HCT116 (cell line): Measurements from ENCODE around the gene ANKRD63.

Source experiments
- CEBPB ChIP-seq: IDR thresholded peaks from 2 replicates; pipeline ENCODE4 v1.6.1; 2012; ENCODE audit warnings: low read depth
- FOSL1 ChIP-seq: IDR thresholded peaks from 2 replicates; pipeline ENCODE4 v1.6.1; 2012; ENCODE audit warnings: low read depth
- POLR2A ChIP-seq: IDR thresholded peaks from 2 replicates; pipeline ENCODE4 v1.7.0; 2011; ENCODE audit warnings: borderline replicate concordance; ENCODE audit not compliant: insufficient read depth, insufficient read length; ENCODE audit errors: extremely low read depth
- POLR2AphosphoS5 ChIP-seq: IDR thresholded peaks from 2 replicates; pipeline ENCODE4 v1.6.1; 2011; ENCODE audit warnings: mild to moderate bottlenecking, low read depth, low read length, moderate library complexity
- SP1 ChIP-seq: IDR thresholded peaks from 2 replicates; pipeline ENCODE4 v1.6.1; 2012; ENCODE audit warnings: low read depth
- YY1 ChIP-seq: IDR thresholded peaks from 2 replicates; pipeline ENCODE4 v1.6.1; 2011; ENCODE audit warnings: low read length, low read depth, moderate library complexity, mild to moderate bottlenecking; ENCODE audit not compliant: insufficient replicate concordance; ENCODE audit errors: extremely low read depth
- TF ChIP-seq, protein P1 (sequence below): IDR thresholded peaks from 2 replicates; pipeline ENCODE4 v1.6.1; 2012; ENCODE audit warnings: low read depth
- TF ChIP-seq, protein P2 (sequence below), 3 experiments: fragments of 200-600 bp in 1 of 3; sonication (generic) in 1 of 3; IDR thresholded peaks in 2 of 3; conservative IDR thresholded peaks in 1 of 3; 2 replicates each; pipeline ENCODE4 v1.5.1; 2012 to 2017; ENCODE audit warnings: low read depth in 2 of 3, low read length in 2 of 3, antibody characterized with exemption in 1 of 3, borderline replicate concordance in 1 of 3, control low read depth in 1 of 3, mild to moderate bottlenecking in 1 of 3, mixed read lengths in 1 of 3, mixed run types in 1 of 3, moderate library complexity in 1 of 3; ENCODE audit not compliant: insufficient read depth in 1 of 3
- TF ChIP-seq, protein P3 (sequence below): IDR thresholded peaks from 2 replicates; pipeline ENCODE4 v1.6.1; 2011; ENCODE audit warnings: mild to moderate bottlenecking, low read length, moderate library complexity; ENCODE audit not compliant: insufficient replicate concordance; ENCODE audit errors: extremely low read depth
- TF ChIP-seq, protein P4 (sequence below): IDR thresholded peaks from 2 replicates; pipeline ENCODE4 v1.6.1; 2012

DNA sequence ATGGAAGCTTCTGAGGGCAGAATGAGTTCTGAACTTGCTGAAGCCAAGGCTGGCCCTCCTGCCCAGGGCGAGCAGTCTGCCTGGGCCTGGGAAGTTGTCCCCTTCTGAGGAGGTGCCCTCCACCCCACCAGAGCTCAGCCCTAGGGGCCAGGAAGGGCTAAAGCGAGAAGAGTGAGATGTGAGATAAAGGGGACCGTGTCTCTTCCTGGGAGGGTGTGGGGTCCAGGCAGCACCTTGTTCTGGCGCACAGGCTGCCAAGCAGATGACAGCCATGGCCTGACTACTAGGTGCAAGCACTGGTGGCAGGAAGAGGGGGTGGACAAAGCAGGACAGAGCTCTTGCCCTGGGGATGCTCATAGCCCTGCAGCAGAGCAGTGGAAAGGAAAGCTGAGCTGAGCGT, 40.3 kb downstream of the ANKRD63 start:
- no peak for TF ChIP-seq SP1
- TF ChIP-seq CEBPB = no peak
- TF ChIP-seq POLR2AphosphoS5 = no peak
- TF ChIP-seq, protein P1, sequence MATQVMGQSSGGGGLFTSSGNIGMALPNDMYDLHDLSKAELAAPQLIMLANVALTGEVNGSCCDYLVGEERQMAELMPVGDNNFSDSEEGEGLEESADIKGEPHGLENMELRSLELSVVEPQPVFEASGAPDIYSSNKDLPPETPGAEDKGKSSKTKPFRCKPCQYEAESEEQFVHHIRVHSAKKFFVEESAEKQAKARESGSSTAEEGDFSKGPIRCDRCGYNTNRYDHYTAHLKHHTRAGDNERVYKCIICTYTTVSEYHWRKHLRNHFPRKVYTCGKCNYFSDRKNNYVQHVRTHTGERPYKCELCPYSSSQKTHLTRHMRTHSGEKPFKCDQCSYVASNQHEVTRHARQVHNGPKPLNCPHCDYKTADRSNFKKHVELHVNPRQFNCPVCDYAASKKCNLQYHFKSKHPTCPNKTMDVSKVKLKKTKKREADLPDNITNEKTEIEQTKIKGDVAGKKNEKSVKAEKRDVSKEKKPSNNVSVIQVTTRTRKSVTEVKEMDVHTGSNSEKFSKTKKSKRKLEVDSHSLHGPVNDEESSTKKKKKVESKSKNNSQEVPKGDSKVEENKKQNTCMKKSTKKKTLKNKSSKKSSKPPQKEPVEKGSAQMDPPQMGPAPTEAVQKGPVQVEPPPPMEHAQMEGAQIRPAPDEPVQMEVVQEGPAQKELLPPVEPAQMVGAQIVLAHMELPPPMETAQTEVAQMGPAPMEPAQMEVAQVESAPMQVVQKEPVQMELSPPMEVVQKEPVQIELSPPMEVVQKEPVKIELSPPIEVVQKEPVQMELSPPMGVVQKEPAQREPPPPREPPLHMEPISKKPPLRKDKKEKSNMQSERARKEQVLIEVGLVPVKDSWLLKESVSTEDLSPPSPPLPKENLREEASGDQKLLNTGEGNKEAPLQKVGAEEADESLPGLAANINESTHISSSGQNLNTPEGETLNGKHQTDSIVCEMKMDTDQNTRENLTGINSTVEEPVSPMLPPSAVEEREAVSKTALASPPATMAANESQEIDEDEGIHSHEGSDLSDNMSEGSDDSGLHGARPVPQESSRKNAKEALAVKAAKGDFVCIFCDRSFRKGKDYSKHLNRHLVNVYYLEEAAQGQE = no peak
- no peak for TF ChIP-seq POLR2A
- TF ChIP-seq, protein P2, sequence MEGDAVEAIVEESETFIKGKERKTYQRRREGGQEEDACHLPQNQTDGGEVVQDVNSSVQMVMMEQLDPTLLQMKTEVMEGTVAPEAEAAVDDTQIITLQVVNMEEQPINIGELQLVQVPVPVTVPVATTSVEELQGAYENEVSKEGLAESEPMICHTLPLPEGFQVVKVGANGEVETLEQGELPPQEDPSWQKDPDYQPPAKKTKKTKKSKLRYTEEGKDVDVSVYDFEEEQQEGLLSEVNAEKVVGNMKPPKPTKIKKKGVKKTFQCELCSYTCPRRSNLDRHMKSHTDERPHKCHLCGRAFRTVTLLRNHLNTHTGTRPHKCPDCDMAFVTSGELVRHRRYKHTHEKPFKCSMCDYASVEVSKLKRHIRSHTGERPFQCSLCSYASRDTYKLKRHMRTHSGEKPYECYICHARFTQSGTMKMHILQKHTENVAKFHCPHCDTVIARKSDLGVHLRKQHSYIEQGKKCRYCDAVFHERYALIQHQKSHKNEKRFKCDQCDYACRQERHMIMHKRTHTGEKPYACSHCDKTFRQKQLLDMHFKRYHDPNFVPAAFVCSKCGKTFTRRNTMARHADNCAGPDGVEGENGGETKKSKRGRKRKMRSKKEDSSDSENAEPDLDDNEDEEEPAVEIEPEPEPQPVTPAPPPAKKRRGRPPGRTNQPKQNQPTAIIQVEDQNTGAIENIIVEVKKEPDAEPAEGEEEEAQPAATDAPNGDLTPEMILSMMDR (IDR thresholded peaks at IDR 0.05 in 2 of 3, conservative IDR thresholded peaks at IDR 0.05 in 1 of 3; ENCODE audit: borderline replicate concordance in 1 of 3, insufficient read depth in 1 of 3, low read depth in 2 of 3, low read length in 2 of 3) = no peak
- TF ChIP-seq, protein P3, sequence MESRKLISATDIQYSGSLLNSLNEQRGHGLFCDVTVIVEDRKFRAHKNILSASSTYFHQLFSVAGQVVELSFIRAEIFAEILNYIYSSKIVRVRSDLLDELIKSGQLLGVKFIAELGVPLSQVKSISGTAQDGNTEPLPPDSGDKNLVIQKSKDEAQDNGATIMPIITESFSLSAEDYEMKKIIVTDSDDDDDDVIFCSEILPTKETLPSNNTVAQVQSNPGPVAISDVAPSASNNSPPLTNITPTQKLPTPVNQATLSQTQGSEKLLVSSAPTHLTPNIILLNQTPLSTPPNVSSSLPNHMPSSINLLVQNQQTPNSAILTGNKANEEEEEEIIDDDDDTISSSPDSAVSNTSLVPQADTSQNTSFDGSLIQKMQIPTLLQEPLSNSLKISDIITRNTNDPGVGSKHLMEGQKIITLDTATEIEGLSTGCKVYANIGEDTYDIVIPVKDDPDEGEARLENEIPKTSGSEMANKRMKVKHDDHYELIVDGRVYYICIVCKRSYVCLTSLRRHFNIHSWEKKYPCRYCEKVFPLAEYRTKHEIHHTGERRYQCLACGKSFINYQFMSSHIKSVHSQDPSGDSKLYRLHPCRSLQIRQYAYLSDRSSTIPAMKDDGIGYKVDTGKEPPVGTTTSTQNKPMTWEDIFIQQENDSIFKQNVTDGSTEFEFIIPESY = no peak
- TF ChIP-seq, protein P4, sequence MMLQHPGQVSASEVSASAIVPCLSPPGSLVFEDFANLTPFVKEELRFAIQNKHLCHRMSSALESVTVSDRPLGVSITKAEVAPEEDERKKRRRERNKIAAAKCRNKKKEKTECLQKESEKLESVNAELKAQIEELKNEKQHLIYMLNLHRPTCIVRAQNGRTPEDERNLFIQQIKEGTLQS = no peak
- no peak for TF ChIP-seq YY1
- no peak for TF ChIP-seq FOSL1
